Measurements from ENCODE around the gene RNF25. TPM values are rescaled to one million over a fixed set of nuclear protein-coding genes. Genes with fewer than 3 reads are reported as not detected.

RNF25 gene
- total RNA-seq, 1 experiment from 2014 or later: 40.7 TPM

GRCh38 chr2:218721488-218721887 is 49.7 kb upstream of the RNF25 start:
- no peak overlapping the region for H3K23ac ChIP-seq (ENCODE audit: insufficient read length, low read depth, low read length)
- no peak overlapping the region for H4K8ac ChIP-seq (replicated peaks; ENCODE audit: insufficient read length, low read depth, low read length)
- no peak for TF ChIP-seq CTCF (conservative IDR thresholded peaks at IDR 0.05)
- H4K20me1 ChIP-seq (ENCODE audit: control insufficient read depth, insufficient read depth, insufficient read length): no peaks in the 10 kb centered on the region
- no peaks in the 10 kb centered on the region for H3K27me3 Mint-ChIP-seq (ENCODE audit: low read depth)
- no peak overlapping the region for H2BK15ac ChIP-seq (ENCODE audit: low read depth, low read length)
- no peak overlapping the region for H3K4me3 Mint-ChIP-seq
- no peak overlapping the region for H3K18ac ChIP-seq (ENCODE audit: insufficient read length, low read depth, low read length)
- DNase-seq: no peak
- H3K23me2 ChIP-seq (ENCODE audit: insufficient read length, low read depth, low read length, poor library complexity, severe bottlenecking): no peaks in the 10 kb centered on the region
- H3K4me1 ChIP-seq (ENCODE audit: insufficient read depth, low read length): peaks cover 14% of the 10 kb centered on the region; the same call in 1 of the 2 replicates
- no peak overlapping the region for H3T11ph ChIP-seq (ENCODE audit: low read length)
- no peak overlapping the region for H3K9ac ChIP-seq (ENCODE audit: extremely low read depth, insufficient read length, low read length)
- no peak overlapping the region for H2BK120ac ChIP-seq (ENCODE audit: low read depth, low read length, poor library complexity, severe bottlenecking)
- H2AK5ac ChIP-seq (ENCODE audit: insufficient read length, low read length): no peak overlapping the region
- no peak overlapping the region for H2BK12ac ChIP-seq (ENCODE audit: insufficient read length, low read depth, low read length)
- no peak overlapping the region for H4K91ac ChIP-seq (ENCODE audit: insufficient read length, low read depth, low read length)
- no peak overlapping the region for H2AFZ ChIP-seq (ENCODE audit: low read length)
- peaks cover 13% of the 10 kb centered on the region; the same call in 1 of the 2 replicates for H3K79me2 ChIP-seq (ENCODE audit: insufficient read depth, low read length)
- H3K56ac ChIP-seq (ENCODE audit: insufficient read length, low read depth, low read length): no peak overlapping the region
- peaks cover 10% of the 10 kb centered on the region for H3K79me1 ChIP-seq (ENCODE audit: insufficient read depth, low read depth, low read length, poor library complexity, severe bottlenecking)
- H3K27me3 ChIP-seq (ENCODE audit: insufficient read depth, low read length): no peaks in the 10 kb centered on the region
- no peak overlapping the region for H4K5ac ChIP-seq (ENCODE audit: insufficient read length, low read depth, low read length)
- H3K4ac ChIP-seq (ENCODE audit: low read depth, low read length): no peak overlapping the region
- no peak overlapping the region for H3K27ac ChIP-seq (ENCODE audit: insufficient read length, low read depth, low read length)
- no peak overlapping the region for H2BK5ac ChIP-seq (ENCODE audit: insufficient read length, low read length)
- H3K14ac ChIP-seq (ENCODE audit: insufficient read depth, low read length): no peak overlapping the region
- peaks cover 22 to 32% (median 28%) of the 10 kb centered on the region in 3 experiments for H3K36me3 Mint-ChIP-seq (ENCODE audit: insufficient read depth in 1 of 3, low read depth in 3 of 3)
- no peaks in the 10 kb centered on the region for H3K9me3 ChIP-seq (ENCODE audit: control insufficient read depth, low read depth, low read length)
- H2BK20ac ChIP-seq (ENCODE audit: low read depth, low read length, poor library complexity, severe bottlenecking): no peak overlapping the region
- peaks cover 15 to 16% of the 10 kb centered on the region in 2 experiments for H3K9me3 Mint-ChIP-seq
- no peak overlapping the region for H3K4me2 ChIP-seq (ENCODE audit: insufficient read depth, insufficient read length, low read length)
- H3K4me1 Mint-ChIP-seq: peaks cover 31 to 34% of the 10 kb centered on the region in 2 experiments
- H3K27ac Mint-ChIP-seq: no peak overlapping the region

Data from H9 (cell line).